ENCODE data around the gene JPH4. TPM values are rescaled to one million over a fixed set of nuclear protein-coding genes. Genes with fewer than 3 reads are reported as not detected.

Gene JPH4
- total RNA-seq, 1 experiment from 2014 or later, result not detected

- H3K27me3 Mint-ChIP-seq (ENCODE audit: insufficient read depth, unreplicated experiment), result no peaks in the 10 kb centered on the region
- H3K9me3 Mint-ChIP-seq (ENCODE audit: unreplicated experiment), result no peaks in the 10 kb centered on the region
- CTCF ChIA-PET, result interaction anchor here (0.6 to 7.3 kb wide), 2 partner anchors 84 to 528 kb away, joined by 5 to 50 read pairs; no protein-coding TSS in a partner anchor
- no peak for DNase-seq
- intact Hi-C loops (cut with micrococcal nuclease; ENCODE audit: unreplicated experiment), result loop anchor here (1.0 kb wide), 1 partner anchor 84 kb away; no protein-coding TSS in a partner anchor
- POLR2A ChIA-PET, result no interaction called here
- H3K4me3 Mint-ChIP-seq (ENCODE audit: unreplicated experiment), result no peak overlapping the region
- H3K27ac Mint-ChIP-seq (ENCODE audit: unreplicated experiment), result no peak overlapping the region
- Histone ChIP-seq H3K9me3 (no peaks in the 10 kb centered on the region), H3K36me3 (ENCODE audit: control insufficient read depth, insufficient read depth, low read length) (peaks cover 5% of the 10 kb centered on the region), H3K4me1 (no peaks in the 10 kb centered on the region), H3K27me3 (replicated peaks; ENCODE audit: control insufficient read depth, insufficient read depth, low read length) (no peaks in the 10 kb centered on the region), H3K4me3 (ENCODE audit: low read depth, low read length) (no peak overlapping the region)
- TF ChIP-seq CTCF (IDR thresholded peaks at IDR 0.05; ENCODE audit: insufficient read depth in 1 of 2, low read depth in 1 of 2, low read length in 1 of 2, severe bottlenecking in 1 of 2, unreplicated experiment in 1 of 2), result no peak
- no TSS peak for BruUV-seq (replicated peaks)
- H3K4me1 Mint-ChIP-seq (ENCODE audit: low read depth, unreplicated experiment), result peaks cover 6% of the 10 kb centered on the region
- H3K36me3 Mint-ChIP-seq (ENCODE audit: insufficient read depth, unreplicated experiment), result peaks cover 46% of the 10 kb centered on the region
These were observed 16.4 kb downstream of the JPH4 start for GRCh38 chr14:23561873-23562821.

GRCh38 chr14:23561259-23561658 is 17.3 kb downstream of the JPH4 start:
- Mint-ChIP-seq H3K36me3 (ENCODE audit: insufficient read depth, unreplicated experiment) (peaks cover 44% of the 10 kb centered on the region), H3K4me3 (ENCODE audit: unreplicated experiment) (no peak overlapping the region), H3K27ac (ENCODE audit: unreplicated experiment) (no peak overlapping the region), H3K4me1 (ENCODE audit: low read depth, unreplicated experiment) (peaks cover 14% of the 10 kb centered on the region), H3K27me3 (ENCODE audit: insufficient read depth, unreplicated experiment) (no peaks in the 10 kb centered on the region), H3K9me3 (ENCODE audit: unreplicated experiment) (no peaks in the 10 kb centered on the region)
- H3K4me1 ChIP-seq, result 0 out of 2 replicates have a peak, but pooled peaks cover 6% of the 10 kb centered on the region
- TF ChIP-seq CTCF (IDR thresholded peaks at IDR 0.05; ENCODE audit: insufficient read depth in 1 of 2, low read depth in 1 of 2, low read length in 1 of 2, severe bottlenecking in 1 of 2, unreplicated experiment in 1 of 2), result no peak
- H3K36me3 ChIP-seq (ENCODE audit: control insufficient read depth, insufficient read depth, low read length), result peaks cover 5% of the 10 kb centered on the region
- ChIA-PET CTCF (interaction anchor here (0.6 to 7.3 kb wide), 2 partner anchors 83 to 527 kb away, joined by 5 to 50 read pairs; no protein-coding TSS in a partner anchor), POLR2A (no interaction called here)
- no peak overlapping the region for H3K4me3 ChIP-seq (ENCODE audit: low read depth, low read length)
- intact Hi-C loops (cut with micrococcal nuclease; ENCODE audit: unreplicated experiment), result no loop called here
- H3K27me3 ChIP-seq (replicated peaks; ENCODE audit: control insufficient read depth, insufficient read depth, low read length), result no peaks in the 10 kb centered on the region
- no peaks in the 10 kb centered on the region for H3K9me3 ChIP-seq
- BruUV-seq (replicated peaks), result no TSS peak
- DNase-seq, result no peak

GRCh38 chr14:23559926-23560520 is 18.6 kb downstream of the JPH4 start:
- no peaks in the 10 kb centered on the region for H3K9me3 Mint-ChIP-seq (ENCODE audit: unreplicated experiment)
- intact Hi-C loops (cut with micrococcal nuclease; ENCODE audit: unreplicated experiment), result loop anchor here (1.0 kb wide), 1 partner anchor 77 kb away; no protein-coding TSS in a partner anchor
- POLR2A ChIA-PET, result interaction anchor here (0.6 to 1.2 kb wide), 2 partner anchors 8 to 465 kb away, joined by 3 to 4 read pairs; partner anchors contain the start of genes C14orf119 and ZFHX2
- H3K4me1 Mint-ChIP-seq (ENCODE audit: low read depth, unreplicated experiment), result peaks cover 14% of the 10 kb centered on the region
- DNase-seq, result no peak
- peaks cover 50% of the 10 kb centered on the region for H3K36me3 Mint-ChIP-seq (ENCODE audit: insufficient read depth, unreplicated experiment)
- Histone ChIP-seq H3K27me3 (replicated peaks; ENCODE audit: control insufficient read depth, insufficient read depth, low read length) (no peaks in the 10 kb centered on the region), H3K4me1 (0 out of 2 replicates have a peak, but pooled peaks cover 6% of the 10 kb centered on the region), H3K9me3 (no peaks in the 10 kb centered on the region), H3K36me3 (ENCODE audit: control insufficient read depth, insufficient read depth, low read length) (peaks cover 5% of the 10 kb centered on the region), H3K4me3 (ENCODE audit: low read depth, low read length) (no peak overlapping the region)
- no peak overlapping the region for H3K27ac Mint-ChIP-seq (ENCODE audit: unreplicated experiment)
- no peaks in the 10 kb centered on the region for H3K27me3 Mint-ChIP-seq (ENCODE audit: insufficient read depth, unreplicated experiment)
- H3K4me3 Mint-ChIP-seq (ENCODE audit: unreplicated experiment), result no peak overlapping the region
- no TSS peak for BruUV-seq (replicated peaks)
- no peak for TF ChIP-seq CTCF (IDR thresholded peaks at IDR 0.05; ENCODE audit: insufficient read depth in 1 of 2, low read depth in 1 of 2, low read length in 1 of 2, severe bottlenecking in 1 of 2, unreplicated experiment in 1 of 2)
- CTCF ChIA-PET, result interaction anchor here (0.5 to 7.3 kb wide), 4 partner anchors 66 to 312 kb away, joined by 4 to 50 read pairs (median 8); no protein-coding TSS in a partner anchor

All from Caco-2 (cell line).